Measurements from ENCODE around the gene MIOS. TPM values are rescaled to one million over a fixed set of nuclear protein-coding genes. Genes with fewer than 3 reads are reported as not detected.

MIOS gene
- total and polyA plus RNA-seq, 3 donors from 2014 or later = 35.9 to 66.0 (median 51.3) TPM

- WGBS, 2 donors = 77 to 93% methylated on average over 2 of the region's 2 CpGs
- DNase-seq = no peak
Measured at GRCh38 chr7:7650682-7651206, 84.1 kb downstream of the MIOS start.

GRCh38 chr7:7651479-7651878 lies 84.8 kb downstream of the MIOS start:
- no peak for DNase-seq
- 57 to 85% methylated on average over 3 of the region's 3 CpGs for WGBS, 2 donors
- Histone ChIP-seq H3K4me3 (no peak overlapping the region), H3K36me3 (ENCODE audit: low read depth, missing control alignments) (no peaks in the 10 kb centered on the region), H3K27me3 (no peaks in the 10 kb centered on the region), H3K27ac (no peak overlapping the region), H3K4me1 (no peaks in the 10 kb centered on the region), H3K9me3 (no peaks in the 10 kb centered on the region)
- TF ChIP-seq CTCF (IDR thresholded peaks at IDR 0.05) (no peak), POLR2A (IDR thresholded peaks at IDR 0.05) (no peak)
- intact Hi-C loops (cut with DNase I; ENCODE audit: low total_unique reads) = no loop called here

More at GRCh38 chr7:7650682-7651206, 84.1 kb downstream of the MIOS start:
- H3K36me3 ChIP-seq (ENCODE audit: low read depth, missing control alignments) = no peaks in the 10 kb centered on the region
- H3K27ac ChIP-seq = no peak overlapping the region
- intact Hi-C loops (cut with DNase I; ENCODE audit: low total_unique reads) = no loop called here
- H3K27me3 ChIP-seq = no peaks in the 10 kb centered on the region
- no peaks in the 10 kb centered on the region for H3K4me1 ChIP-seq
- TF ChIP-seq CTCF (IDR thresholded peaks at IDR 0.05) = no peak
- no peak for TF ChIP-seq POLR2A (IDR thresholded peaks at IDR 0.05)
- no peak overlapping the region for H3K4me3 ChIP-seq
- no peaks in the 10 kb centered on the region for H3K9me3 ChIP-seq

- Histone ChIP-seq H3K4me3 (no peak overlapping the region), H3K4me1 (no peaks in the 10 kb centered on the region), H3K27ac (no peak overlapping the region), H3K36me3 (ENCODE audit: low read depth, missing control alignments) (no peaks in the 10 kb centered on the region), H3K27me3 (no peaks in the 10 kb centered on the region), H3K9me3 (no peaks in the 10 kb centered on the region)
- no peak for DNase-seq
- intact Hi-C loops (cut with DNase I; ENCODE audit: low total_unique reads) = no loop called here
- TF ChIP-seq CTCF (IDR thresholded peaks at IDR 0.05) = no peak
- no peak for TF ChIP-seq POLR2A (IDR thresholded peaks at IDR 0.05)
- WGBS, 2 donors = 95 to 100% methylated on average over 1 of the region's 1 CpG
Measured at GRCh38 chr7:7652798-7653540, 86.3 kb downstream of the MIOS start.

GRCh38 chr7:7653593-7654187 lies 87.0 kb downstream of the MIOS start:
- WGBS, 2 donors = 72% methylated on average over 3 of the region's 3 CpGs
- DNase-seq = no peak
- peak in 1 of 3 experiments; percentile 53 for TF ChIP-seq CTCF (IDR thresholded peaks at IDR 0.05)
- TF ChIP-seq POLR2A (IDR thresholded peaks at IDR 0.05) = no peak
- intact Hi-C loops (cut with DNase I; ENCODE audit: low total_unique reads) = no loop called here
- Histone ChIP-seq H3K4me3 (no peak overlapping the region), H3K36me3 (ENCODE audit: low read depth, missing control alignments) (no peaks in the 10 kb centered on the region), H3K4me1 (no peaks in the 10 kb centered on the region), H3K27ac (no peak overlapping the region), H3K9me3 (no peaks in the 10 kb centered on the region), H3K27me3 (no peaks in the 10 kb centered on the region)
